WTC11 (cell line): Measurements from ENCODE around the gene DYNLRB2. TPM values are rescaled to one million over a fixed set of nuclear protein-coding genes. Genes with fewer than 3 reads are reported as not detected.

ENCODE experiments used
- ATAC-seq: fragments of 200-7000 bp; cut with Tn5 transposase; 2 replicates; pipeline ENCODE4 v1.10.0; 2021; ENCODE audit warnings: mild to moderate bottlenecking, moderate library complexity
- CTCF ChIA-PET: fragments of 300-600 bp; sonication (Branson Sonifier 250); formaldehyde crosslinking; loops from one replicate; lab custom pipeline; 2021; ENCODE audit warnings: antibody characterized with exemption; lab: Charles Lee
- POLR2A ChIA-PET: fragments of 350-600 bp; sonication (Branson Sonifier 250); formaldehyde crosslinking; loops from one replicate; lab custom pipeline; 2021; ENCODE audit warnings: antibody characterized with exemption; lab: Charles Lee
- DNase-seq: peaks from one replicate; pipeline ENCODE4 v3.0.0; 2021; ENCODE audit warnings: low spot score
- H3K27ac Mint-ChIP-seq: 2 replicates; pipeline ENCODE4 v1.8.0; 2021; ENCODE audit warnings: mixed read lengths
- H3K27me3 Mint-ChIP-seq: 2 replicates; pipeline ENCODE4 v1.8.0; 2021; ENCODE audit warnings: low read depth, mild to moderate bottlenecking, moderate library complexity, mixed read lengths
- H3K36me3 Mint-ChIP-seq: 2 replicates; pipeline ENCODE4 v1.8.0; 2021; ENCODE audit warnings: mixed read lengths
- H3K4me1 Mint-ChIP-seq: 2 replicates; pipeline ENCODE4 v1.8.0; 2022; ENCODE audit warnings: mixed read lengths
- H3K4me3 Mint-ChIP-seq: 2 replicates; pipeline ENCODE4 v1.8.0; 2021; ENCODE audit warnings: mild to moderate bottlenecking, moderate library complexity, mixed read lengths
- H3K9me3 Mint-ChIP-seq: 2 replicates; pipeline ENCODE4 v1.8.0; 2021; ENCODE audit warnings: mixed read lengths
- ATF1 ChIP-seq: sonication (generic); formaldehyde crosslinking; IDR thresholded peaks from 2 replicates; pipeline ENCODE4 v1.8.1; 2023; ENCODE audit warnings: mild to moderate bottlenecking, moderate library complexity, missing genetic modification reagents
- CTCF ChIP-seq: fragments of 200-600 bp; IDR thresholded peaks from 2 replicates; pipeline ENCODE4 v1.8.0; 2022; ENCODE audit warnings: antibody characterized with exemption
- E2F1 ChIP-seq: sonication (generic); formaldehyde crosslinking; IDR thresholded peaks from 2 replicates; pipeline ENCODE4 v1.8.0; 2022; ENCODE audit warnings: mild to moderate bottlenecking, missing genetic modification reagents
- EMX1 ChIP-seq: fragments of 250-450 bp; sonication (Bioruptor Pico); IDR thresholded peaks from 2 replicates; pipeline ENCODE4 v1.8.0; 2021; ENCODE audit warnings: mild to moderate bottlenecking
- ESRRA ChIP-seq: sonication (generic); formaldehyde crosslinking; IDR thresholded peaks from 2 replicates; pipeline ENCODE4 v1.8.1; 2022; ENCODE audit warnings: mild to moderate bottlenecking, missing genetic modification reagents, borderline replicate concordance
- ETV6 ChIP-seq: sonication (generic); formaldehyde crosslinking; IDR thresholded peaks from 2 replicates; pipeline ENCODE4 v1.8.1; 2022; ENCODE audit warnings: mild to moderate bottlenecking, missing genetic modification reagents
- FOXP1 ChIP-seq: sonication (generic); formaldehyde crosslinking; IDR thresholded peaks from 2 replicates; pipeline ENCODE4 v1.8.0; 2022; ENCODE audit warnings: missing genetic modification reagents, mild to moderate bottlenecking, moderate library complexity, borderline replicate concordance
- FOXP4 ChIP-seq: sonication (generic); formaldehyde crosslinking; IDR thresholded peaks from 2 replicates; pipeline ENCODE4 v1.8.0; 2022; ENCODE audit warnings: mild to moderate bottlenecking, missing genetic modification reagents
- JUN ChIP-seq: sonication (generic); formaldehyde crosslinking; IDR thresholded peaks from 2 replicates; pipeline ENCODE4 v1.8.0; 2023; ENCODE audit warnings: mild to moderate bottlenecking, missing genetic modification reagents
- KAT7 ChIP-seq: sonication (generic); formaldehyde crosslinking; IDR thresholded peaks from 2 replicates; pipeline ENCODE4 v1.8.1; 2023; ENCODE audit warnings: missing genetic modification reagents, mild to moderate bottlenecking, borderline replicate concordance
- MYBL2 ChIP-seq: sonication (generic); formaldehyde crosslinking; IDR thresholded peaks from 2 replicates; pipeline ENCODE4 v1.8.1; 2023; ENCODE audit warnings: mild to moderate bottlenecking, moderate library complexity, missing genetic modification reagents
- NFATC4 ChIP-seq: fragments of 250-450 bp; sonication (Bioruptor Pico); IDR thresholded peaks from 2 replicates; pipeline ENCODE4 v1.9.0; 2021; ENCODE audit warnings: mild to moderate bottlenecking
- OVOL2 ChIP-seq: fragments of 250-450 bp; sonication (Bioruptor Pico); IDR thresholded peaks from 2 replicates; pipeline ENCODE4 v1.9.0; 2021; ENCODE audit warnings: mild to moderate bottlenecking, borderline replicate concordance
- SP1 ChIP-seq: sonication (generic); formaldehyde crosslinking; conservative IDR thresholded peaks from 2 replicates; pipeline ENCODE4 v1.8.1; 2022; ENCODE audit warnings: missing genetic modification reagents
- TEAD4 ChIP-seq: sonication (generic); formaldehyde crosslinking; IDR thresholded peaks from 2 replicates; pipeline ENCODE4 v1.8.0; 2022; ENCODE audit warnings: mild to moderate bottlenecking, missing genetic modification reagents
- ZNF263 ChIP-seq: sonication (generic); formaldehyde crosslinking; IDR thresholded peaks from 2 replicates; pipeline ENCODE4 v1.8.1; 2022; ENCODE audit warnings: low read depth, mild to moderate bottlenecking, moderate library complexity, missing genetic modification reagents
- ZNF416 ChIP-seq: fragments of 250-450 bp; sonication (Bioruptor Pico); IDR thresholded peaks from 2 replicates; pipeline ENCODE4 v1.9.0; 2021; ENCODE audit warnings: mild to moderate bottlenecking, inconsistent platforms
- ZNF532 ChIP-seq: fragments of 250-450 bp; sonication (Bioruptor Pico); IDR thresholded peaks from 2 replicates; pipeline ENCODE4 v1.9.0; 2021; ENCODE audit warnings: mild to moderate bottlenecking, borderline replicate concordance
- total RNA-seq: library from RNA; stranded (reverse); gene quantifications from 3 replicates; pipeline ENCODE4 v1.2.3, GENCODE V29; 2021
- TF ChIP-seq, protein P1 (sequence below): sonication (generic); formaldehyde crosslinking; conservative IDR thresholded peaks from 2 replicates; pipeline ENCODE4 v1.8.1; 2023; ENCODE audit warnings: mild to moderate bottlenecking, low read depth, missing genetic modification reagents, moderate library complexity
- TF ChIP-seq, protein P2 (sequence below): sonication (generic); formaldehyde crosslinking; IDR thresholded peaks from 2 replicates; pipeline ENCODE4 v1.8.0; 2022; ENCODE audit warnings: mild to moderate bottlenecking, missing genetic modification reagents
- TF ChIP-seq, protein P3 (sequence below): sonication (generic); formaldehyde crosslinking; IDR thresholded peaks from 2 replicates; pipeline ENCODE4 v1.8.1; 2023; ENCODE audit warnings: mild to moderate bottlenecking, missing genetic modification reagents, moderate library complexity

Gene DYNLRB2
- total RNA-seq, 1 experiment from 2014 or later, result not detected

GRCh38 chr16:80556481-80556880 is 15.7 kb downstream of the DYNLRB2 start:
- H3K9me3 Mint-ChIP-seq, result no peaks in the 10 kb centered on the region
- H3K36me3 Mint-ChIP-seq, result no peaks in the 10 kb centered on the region
- no peak overlapping the region for H3K27ac Mint-ChIP-seq
- no peak for DNase-seq
- ATAC-seq, result no peak
- H3K4me3 Mint-ChIP-seq, result no peak overlapping the region
- TF ChIP-seq ZNF263 (CRISPR knock-in tag) (no peak), SP1 (CRISPR knock-in tag) (no peak), E2F1 (CRISPR knock-in tag) (no peak), FOXP4 (CRISPR knock-in tag) (no peak), MYBL2 (CRISPR knock-in tag) (no peak), NFATC4 (CRISPR knock-in tag) (no peak), KAT7 (CRISPR knock-in tag) (no peak), JUN (no peak), OVOL2 (no peak), CTCF (no peak), FOXP1 (CRISPR knock-in tag) (no peak), ATF1 (no peak), ETV6 (CRISPR knock-in tag) (no peak), TEAD4 (no peak)
- TF ChIP-seq, protein P1, sequence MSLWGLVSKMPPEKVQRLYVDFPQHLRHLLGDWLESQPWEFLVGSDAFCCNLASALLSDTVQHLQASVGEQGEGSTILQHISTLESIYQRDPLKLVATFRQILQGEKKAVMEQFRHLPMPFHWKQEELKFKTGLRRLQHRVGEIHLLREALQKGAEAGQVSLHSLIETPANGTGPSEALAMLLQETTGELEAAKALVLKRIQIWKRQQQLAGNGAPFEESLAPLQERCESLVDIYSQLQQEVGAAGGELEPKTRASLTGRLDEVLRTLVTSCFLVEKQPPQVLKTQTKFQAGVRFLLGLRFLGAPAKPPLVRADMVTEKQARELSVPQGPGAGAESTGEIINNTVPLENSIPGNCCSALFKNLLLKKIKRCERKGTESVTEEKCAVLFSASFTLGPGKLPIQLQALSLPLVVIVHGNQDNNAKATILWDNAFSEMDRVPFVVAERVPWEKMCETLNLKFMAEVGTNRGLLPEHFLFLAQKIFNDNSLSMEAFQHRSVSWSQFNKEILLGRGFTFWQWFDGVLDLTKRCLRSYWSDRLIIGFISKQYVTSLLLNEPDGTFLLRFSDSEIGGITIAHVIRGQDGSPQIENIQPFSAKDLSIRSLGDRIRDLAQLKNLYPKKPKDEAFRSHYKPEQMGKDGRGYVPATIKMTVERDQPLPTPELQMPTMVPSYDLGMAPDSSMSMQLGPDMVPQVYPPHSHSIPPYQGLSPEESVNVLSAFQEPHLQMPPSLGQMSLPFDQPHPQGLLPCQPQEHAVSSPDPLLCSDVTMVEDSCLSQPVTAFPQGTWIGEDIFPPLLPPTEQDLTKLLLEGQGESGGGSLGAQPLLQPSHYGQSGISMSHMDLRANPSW (CRISPR knock-in tag), result no peak
- TF ChIP-seq, protein P2, sequence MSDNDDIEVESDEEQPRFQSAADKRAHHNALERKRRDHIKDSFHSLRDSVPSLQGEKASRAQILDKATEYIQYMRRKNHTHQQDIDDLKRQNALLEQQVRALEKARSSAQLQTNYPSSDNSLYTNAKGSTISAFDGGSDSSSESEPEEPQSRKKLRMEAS (CRISPR knock-in tag), result no peak
- POLR2A ChIA-PET, result no interaction called here
- peaks cover 4% of the 10 kb centered on the region; the same call in 1 of the 2 replicates for H3K27me3 Mint-ChIP-seq
- no peaks in the 10 kb centered on the region for H3K4me1 Mint-ChIP-seq
- CTCF ChIA-PET, result interaction anchor here (1.2 kb wide), 1 partner anchor 30 kb away, joined by 3 read pairs; no protein-coding TSS in a partner anchor

DNA sequence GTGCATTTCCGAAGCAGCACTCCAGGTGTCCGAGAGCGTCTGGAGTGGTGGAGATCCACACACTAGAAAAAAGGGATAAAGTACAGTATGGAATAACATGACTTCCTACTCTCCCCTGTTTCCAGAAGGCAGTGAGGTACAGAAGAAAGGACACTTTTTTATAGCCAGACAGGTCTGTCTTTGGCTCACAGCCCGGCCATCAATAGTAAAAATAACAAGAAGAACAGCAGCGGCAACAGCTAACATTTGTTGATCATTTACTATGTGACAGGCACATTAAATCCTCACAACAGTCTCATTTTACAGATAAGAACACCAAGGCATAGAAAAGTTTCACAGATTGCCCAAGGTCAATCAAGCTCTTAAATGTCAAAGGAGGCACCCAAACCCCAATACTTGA is 16.2 kb downstream of the DYNLRB2 start:
- H3K4me1 Mint-ChIP-seq, result no peaks in the 10 kb centered on the region
- no peak for ATAC-seq
- ChIA-PET CTCF (interaction anchor here (1.2 kb wide), 1 partner anchor 30 kb away, joined by 3 read pairs; no protein-coding TSS in a partner anchor), POLR2A (no interaction called here)
- H3K9me3 Mint-ChIP-seq, result no peaks in the 10 kb centered on the region
- TF ChIP-seq ZNF416 (CRISPR knock-in tag) (no peak), EMX1 (no peak), CTCF (no peak), ZNF532 (no peak), ESRRA (CRISPR knock-in tag) (no peak)
- TF ChIP-seq, protein P3, sequence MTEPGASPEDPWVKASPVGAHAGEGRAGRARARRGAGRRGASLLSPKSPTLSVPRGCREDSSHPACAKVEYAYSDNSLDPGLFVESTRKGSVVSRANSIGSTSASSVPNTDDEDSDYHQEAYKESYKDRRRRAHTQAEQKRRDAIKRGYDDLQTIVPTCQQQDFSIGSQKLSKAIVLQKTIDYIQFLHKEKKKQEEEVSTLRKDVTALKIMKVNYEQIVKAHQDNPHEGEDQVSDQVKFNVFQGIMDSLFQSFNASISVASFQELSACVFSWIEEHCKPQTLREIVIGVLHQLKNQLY (CRISPR knock-in tag), result no peak
- no peak for DNase-seq
- H3K27ac Mint-ChIP-seq, result no peak overlapping the region
- H3K27me3 Mint-ChIP-seq, result peaks cover 4% of the 10 kb centered on the region; the same call in 1 of the 2 replicates
- H3K36me3 Mint-ChIP-seq, result no peaks in the 10 kb centered on the region
- no peak overlapping the region for H3K4me3 Mint-ChIP-seq
